Measurements from ENCODE around the gene C6orf136.
"Not testable (repeated sequence)": the region's sequence is repeated elsewhere in the genome, so short reads cannot be mapped to it uniquely, and the experiment has no call there.

Gene C6orf136

DNA sequence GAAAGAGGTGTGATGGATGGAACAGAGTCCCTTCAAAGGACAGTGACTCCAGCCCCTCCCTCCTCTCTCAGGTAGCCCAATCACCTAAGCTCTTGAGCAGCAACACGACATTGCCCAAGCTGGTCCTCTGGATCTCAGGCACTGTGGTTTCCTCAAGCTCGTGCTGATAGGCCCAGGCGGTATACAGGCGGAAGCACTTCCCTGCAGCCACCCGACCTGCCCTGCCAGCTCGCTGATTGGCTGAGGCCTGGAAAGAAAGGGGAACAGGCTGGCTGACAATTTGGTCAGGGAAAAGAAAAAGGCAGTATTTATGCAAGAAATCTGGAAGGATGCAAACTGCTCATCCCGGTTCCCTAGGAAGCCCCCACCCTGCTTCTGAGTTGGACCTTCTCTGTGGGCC is 9.6 kb downstream of the C6orf136 start:
- Histone ChIP-seq H3K9ac (no peak overlapping the region), H3K36me3 (ENCODE audit: control insufficient read depth, insufficient read depth, low read length) (no peaks in the 10 kb centered on the region), H3K79me2 (no peaks in the 10 kb centered on the region), H3K4me1 (no peaks in the 10 kb centered on the region), H3K4me3 (ENCODE audit: low read depth, low read length) (no peak overlapping the region), H3K27ac (no peak overlapping the region), H3K9me3 (ENCODE audit: control insufficient read depth, low read length) (no peaks in the 10 kb centered on the region), H3K4me2 (ENCODE audit: low read length) (no peak overlapping the region), H3K27me3 (ENCODE audit: control insufficient read depth, insufficient read depth, low read length) (no peaks in the 10 kb centered on the region), H2AFZ (no peak overlapping the region)
- TF ChIP-seq, protein P1, sequence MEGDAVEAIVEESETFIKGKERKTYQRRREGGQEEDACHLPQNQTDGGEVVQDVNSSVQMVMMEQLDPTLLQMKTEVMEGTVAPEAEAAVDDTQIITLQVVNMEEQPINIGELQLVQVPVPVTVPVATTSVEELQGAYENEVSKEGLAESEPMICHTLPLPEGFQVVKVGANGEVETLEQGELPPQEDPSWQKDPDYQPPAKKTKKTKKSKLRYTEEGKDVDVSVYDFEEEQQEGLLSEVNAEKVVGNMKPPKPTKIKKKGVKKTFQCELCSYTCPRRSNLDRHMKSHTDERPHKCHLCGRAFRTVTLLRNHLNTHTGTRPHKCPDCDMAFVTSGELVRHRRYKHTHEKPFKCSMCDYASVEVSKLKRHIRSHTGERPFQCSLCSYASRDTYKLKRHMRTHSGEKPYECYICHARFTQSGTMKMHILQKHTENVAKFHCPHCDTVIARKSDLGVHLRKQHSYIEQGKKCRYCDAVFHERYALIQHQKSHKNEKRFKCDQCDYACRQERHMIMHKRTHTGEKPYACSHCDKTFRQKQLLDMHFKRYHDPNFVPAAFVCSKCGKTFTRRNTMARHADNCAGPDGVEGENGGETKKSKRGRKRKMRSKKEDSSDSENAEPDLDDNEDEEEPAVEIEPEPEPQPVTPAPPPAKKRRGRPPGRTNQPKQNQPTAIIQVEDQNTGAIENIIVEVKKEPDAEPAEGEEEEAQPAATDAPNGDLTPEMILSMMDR (IDR thresholded peaks at IDR 0.05), result no peak

DNA sequence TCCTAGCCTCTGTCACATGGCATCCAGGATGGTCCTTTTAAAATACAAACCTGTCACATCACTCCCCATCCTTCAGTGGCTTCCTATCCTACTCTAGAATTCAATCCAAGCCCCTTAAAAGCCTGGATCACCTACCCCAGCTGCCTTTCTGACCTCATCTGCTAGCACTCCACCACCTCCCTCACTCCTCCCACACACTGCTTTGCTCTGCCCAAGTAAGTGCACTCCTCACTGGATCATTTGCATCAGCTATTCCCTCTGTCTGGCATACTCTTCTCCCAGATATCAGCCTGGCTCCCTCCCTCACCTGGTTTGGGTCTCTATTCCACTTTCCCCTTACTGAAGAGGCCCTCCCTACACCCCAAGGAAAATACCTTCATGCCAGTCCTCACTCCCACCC is 10.5 kb downstream of the C6orf136 start:
- Histone ChIP-seq H3K79me2 (no peaks in the 10 kb centered on the region), H3K36me3 (ENCODE audit: control insufficient read depth, insufficient read depth, low read length) (no peaks in the 10 kb centered on the region), H3K27ac (no peak overlapping the region), H3K4me1 (no peaks in the 10 kb centered on the region), H2AFZ (no peak overlapping the region), H3K4me3 (ENCODE audit: low read depth, low read length) (no peak overlapping the region), H3K27me3 (ENCODE audit: control insufficient read depth, insufficient read depth, low read length) (no peaks in the 10 kb centered on the region), H3K9ac (no peak overlapping the region), H3K4me2 (ENCODE audit: low read length) (no peak overlapping the region), H3K9me3 (ENCODE audit: control insufficient read depth, low read length) (no peaks in the 10 kb centered on the region)
- TF ChIP-seq, protein P1 (IDR thresholded peaks at IDR 0.05), result no peak

DNA sequence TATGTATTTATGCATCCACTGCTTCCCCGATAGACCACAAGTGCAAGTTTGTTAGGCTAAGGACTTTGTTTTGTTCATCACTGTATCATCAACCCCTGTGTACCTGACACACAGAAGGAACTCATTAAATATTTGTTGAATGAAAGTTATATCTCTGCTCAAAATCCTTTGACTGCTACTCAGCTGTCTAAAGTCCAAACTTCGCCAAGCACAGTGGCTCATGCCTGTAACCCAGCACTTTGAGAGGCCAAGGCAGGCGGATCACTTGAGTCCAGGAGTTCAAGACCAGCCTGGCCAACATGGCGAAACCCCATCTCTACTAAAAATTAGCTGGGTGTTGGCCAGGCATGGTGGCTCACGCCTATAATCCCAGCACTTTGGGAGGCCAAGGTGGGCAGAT is 11.0 kb downstream of the C6orf136 start:
- H3K4me2 ChIP-seq (ENCODE audit: low read length); H3K4me1 ChIP-seq; H3K79me2 ChIP-seq; H3K9me3 ChIP-seq (ENCODE audit: control insufficient read depth, low read length); H3K4me3 ChIP-seq (ENCODE audit: low read depth, low read length); H3K9ac ChIP-seq; H3K27me3 ChIP-seq (ENCODE audit: control insufficient read depth, insufficient read depth, low read length); H3K36me3 ChIP-seq (ENCODE audit: control insufficient read depth, insufficient read depth, low read length); H3K27ac ChIP-seq; H2AFZ ChIP-seq: not testable (repeated sequence)

DNA sequence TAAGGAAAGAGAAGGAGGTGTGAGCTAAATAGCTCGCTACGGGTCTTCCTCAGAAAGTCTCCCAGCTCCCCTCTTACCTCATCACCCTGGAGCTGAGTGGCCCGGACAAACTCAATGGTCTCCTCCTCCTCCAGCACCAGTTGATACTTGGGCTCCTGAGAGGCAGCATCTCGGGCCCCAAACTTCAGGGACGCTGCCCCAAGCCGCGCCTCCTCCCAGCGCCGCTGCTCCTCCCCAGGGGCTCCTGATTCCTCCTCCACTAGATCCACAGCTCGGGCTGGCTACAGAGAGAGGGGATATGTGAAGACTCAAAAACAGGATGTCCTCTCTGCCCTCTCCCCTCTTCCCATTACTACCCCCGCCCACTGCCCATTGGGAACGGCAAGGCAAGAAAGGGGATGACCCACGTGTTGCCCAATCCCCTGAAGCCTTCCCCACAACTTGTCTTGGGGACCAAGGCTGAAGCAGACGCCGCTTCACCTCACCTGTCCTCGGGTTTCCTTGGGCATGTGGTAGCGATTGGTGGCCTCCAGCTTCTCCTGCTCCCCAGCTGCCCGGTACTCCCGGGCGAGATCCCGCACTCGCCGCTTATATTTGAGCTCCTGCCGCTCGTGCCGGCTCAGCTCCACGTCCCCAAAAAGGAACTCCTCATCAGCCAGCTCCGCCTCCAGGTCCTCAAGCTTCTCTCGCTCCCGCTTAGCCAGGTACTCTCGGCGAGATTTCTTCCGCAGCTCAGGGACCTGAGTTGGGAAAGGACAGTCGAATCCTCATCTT is 18.2 kb downstream of the C6orf136 start:
- Histone ChIP-seq H3K36me3 (ENCODE audit: control insufficient read depth, insufficient read depth, low read length) (no peaks in the 10 kb centered on the region), H3K9me3 (ENCODE audit: control insufficient read depth, low read length) (no peaks in the 10 kb centered on the region), H2AFZ (no peak overlapping the region), H3K4me3 (ENCODE audit: low read depth, low read length) (no peak overlapping the region), H3K9ac (no peak overlapping the region), H3K27me3 (ENCODE audit: control insufficient read depth, insufficient read depth, low read length) (no peaks in the 10 kb centered on the region), H3K27ac (no peak overlapping the region), H3K4me1 (peaks cover 7% of the 10 kb centered on the region), H3K79me2 (no peaks in the 10 kb centered on the region), H3K4me2 (ENCODE audit: low read length) (no peak overlapping the region)
- TF ChIP-seq, protein P1 (IDR thresholded peaks at IDR 0.05), result no peak

DNA sequence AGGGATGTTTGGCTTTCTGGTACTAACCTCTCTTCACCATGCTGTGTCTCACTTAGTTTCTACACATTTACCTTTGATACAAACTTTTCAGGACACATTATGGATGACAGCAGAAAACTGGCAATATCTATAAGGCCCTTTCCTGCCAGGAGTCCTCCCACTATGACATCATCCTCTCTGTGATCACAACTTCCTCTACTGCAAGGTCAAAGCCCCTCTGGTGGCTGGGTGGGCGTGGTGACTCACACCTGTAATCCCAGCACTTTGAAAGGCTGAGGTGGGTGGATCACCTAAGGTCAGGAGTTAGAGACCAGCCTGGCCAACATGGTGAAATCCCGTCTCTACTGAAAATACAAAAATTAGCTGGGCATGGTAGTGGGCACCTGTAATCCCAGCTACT is 19.4 kb downstream of the C6orf136 start:
- not testable (repeated sequence) for H3K36me3 ChIP-seq (ENCODE audit: control insufficient read depth, insufficient read depth, low read length); H3K79me2 ChIP-seq; H3K9ac ChIP-seq; H3K4me3 ChIP-seq (ENCODE audit: low read depth, low read length); H3K4me2 ChIP-seq (ENCODE audit: low read length); H3K9me3 ChIP-seq (ENCODE audit: control insufficient read depth, low read length); H3K4me1 ChIP-seq; H3K27me3 ChIP-seq (ENCODE audit: control insufficient read depth, insufficient read depth, low read length); H2AFZ ChIP-seq; H3K27ac ChIP-seq
